HG03520 (cell line): ENCODE results near the gene DSCAM.
"Not testable (repeated sequence)": the region's sequence is repeated elsewhere in the genome, so short reads cannot be mapped to it uniquely, and the experiment has no call there.

Experiments
- ATAC-seq: cut with Tn5 transposase; IDR thresholded peaks from one replicate; pipeline ENCODE4 v1.9.1; 2021; ENCODE audit warnings: mild to moderate bottlenecking, moderate library complexity; ENCODE audit not compliant: unreplicated experiment

DSCAM gene

GRCh38 chr21:40339050-40339449, 507.9 kb downstream of the DSCAM start:
- no peak for ATAC-seq

GRCh38 chr21:40337981-40338380, 509.0 kb downstream of the DSCAM start:
- no peak for ATAC-seq

GRCh38 chr21:40335704-40336103, 511.3 kb downstream of the DSCAM start:
- ATAC-seq, result no peak

- no peak for ATAC-seq
Measured at GRCh38 chr21:40334159-40334558, 512.8 kb downstream of the DSCAM start.

- no peak for ATAC-seq
Measured at GRCh38 chr21:40333731-40334130, 513.2 kb downstream of the DSCAM start.

- no peak for ATAC-seq
Measured at GRCh38 chr21:40331804-40332203, 515.2 kb downstream of the DSCAM start.

GRCh38 chr21:40331172-40331571, 515.8 kb downstream of the DSCAM start:
- ATAC-seq, result no peak

GRCh38 chr21:40324389-40324788, 522.6 kb downstream of the DSCAM start:
- ATAC-seq, result no peak

GRCh38 chr21:40320718-40321117, 526.2 kb downstream of the DSCAM start:
- ATAC-seq, result not testable (repeated sequence)

GRCh38 chr21:40318371-40318770, 528.6 kb downstream of the DSCAM start:
- no peak for ATAC-seq

- ATAC-seq, result no peak
Measured at GRCh38 chr21:40316104-40316503, 530.9 kb downstream of the DSCAM start.

- ATAC-seq, result no peak
Measured at GRCh38 chr21:40315626-40316025, 531.3 kb downstream of the DSCAM start.

- no peak for ATAC-seq
Measured at GRCh38 chr21:40313260-40313659, 533.7 kb downstream of the DSCAM start.

- no peak for ATAC-seq
Measured at GRCh38 chr21:40300300-40300699, 546.7 kb downstream of the DSCAM start.

GRCh38 chr21:40299451-40299850, 547.5 kb downstream of the DSCAM start:
- ATAC-seq, result no peak

- no peak for ATAC-seq
Measured at GRCh38 chr21:40294345-40294744, 552.6 kb downstream of the DSCAM start.

GRCh38 chr21:40291560-40291959, 555.4 kb downstream of the DSCAM start:
- ATAC-seq, result no peak

GRCh38 chr21:40284409-40284808, 562.5 kb downstream of the DSCAM start:
- ATAC-seq, result no peak

- ATAC-seq, result no peak
Measured at GRCh38 chr21:40282912-40283886, 563.8 kb downstream of the DSCAM start.

- no peak for ATAC-seq
Measured at GRCh38 chr21:40278345-40278744, 568.6 kb downstream of the DSCAM start.

GRCh38 chr21:40276001-40276400, 571.0 kb downstream of the DSCAM start:
- no peak for ATAC-seq

- ATAC-seq, result no peak
Measured at GRCh38 chr21:40272037-40272436, 574.9 kb downstream of the DSCAM start.

- ATAC-seq, result no peak
Measured at GRCh38 chr21:40271164-40271563, 575.8 kb downstream of the DSCAM start.
